Esophagus muscularis mucosa (tissue), 4 donors: ENCODE measurements around the gene PTPRN2. TPM values are rescaled to one million over a fixed set of nuclear protein-coding genes. Genes with fewer than 3 reads are reported as not detected.

Experiments
- DNase-seq: peaks from one replicate; pipeline ENCODE4 v3.0.0-alpha.2; 2017; ENCODE audit errors: extremely low spot score
- H3K27ac ChIP-seq, 4 donors: fragments of 200-600 bp; sonication (generic); replicated peaks in 1 of 4; 1 replicate in 3 of 4; 2 replicates in 1 of 4; pipeline ENCODE4 v1.5.1; 2016 to 2019; ENCODE audit warnings: mild to moderate bottlenecking in 1 of 4
- H3K27me3 ChIP-seq, 4 donors: fragments of 200-600 bp; sonication (generic); one replicate each; pipeline versions ENCODE4 v1.5.1 to v1.6.0; 2016 to 2019
- H3K36me3 ChIP-seq, 4 donors: fragments of 200-600 bp; sonication (generic); one replicate each; pipeline ENCODE4 v1.5.1; 2016 to 2019
- H3K4me1 ChIP-seq, 4 donors: fragments of 200-600 bp; sonication (generic); one replicate each; pipeline ENCODE4 v1.5.1; 2016 to 2019
- H3K4me3 ChIP-seq, 4 donors: fragments of 200-600 bp; sonication (generic); 1 replicate in 2 of 4; 2 replicates in 2 of 4; pipeline ENCODE4 v1.5.1; 2016 to 2019; ENCODE audit warnings: mild to moderate bottlenecking in 4 of 4, moderate library complexity in 1 of 4
- H3K9me3 ChIP-seq, 4 donors: fragments of 200-600 bp; sonication (generic); 1 replicate in 3 of 4; 2 replicates in 1 of 4; pipeline ENCODE4 v1.5.1; 2016 to 2019
- EP300 ChIP-seq: sonication (generic); formaldehyde crosslinking; IDR thresholded peaks from one replicate; pipeline ENCODE4 v1.6.1; 2017; ENCODE audit warnings: antibody characterized with exemption
- POLR2A ChIP-seq: fragments of 450-650 bp; IDR thresholded peaks from one replicate; pipeline ENCODE4 v1.6.1; 2017; ENCODE audit warnings: antibody characterized with exemption, moderate library complexity, mild to moderate bottlenecking, low read depth
- POLR2AphosphoS5 ChIP-seq, 2 donors: sonication (generic); formaldehyde crosslinking; IDR thresholded peaks; one replicate each; pipeline ENCODE4 v1.6.1; 2017; ENCODE audit warnings: antibody characterized with exemption in 2 of 2
- WGBS: methylation state at CpG from one replicate; pipeline ENCODE4 v1.1.5; 2018; 5-methylcytosine and 5-hydroxymethylcytosine counted together
- intact Hi-C: fragments of 100-400 bp; cut with DNase I; formaldehyde crosslinking; loops from one replicate; pipeline ENCODE4 v1.15.1; 2023
- total RNA-seq, 4 donors: library from RNA; depleted of rRNA; stranded (reverse); fragments of >200 nt; gene quantifications; one replicate each; pipeline versions ENCODE4 v1.1.0 to v1.2.1, GENCODE V29; 2016
- TF ChIP-seq, protein P1 (sequence below), 3 experiments: fragments of 200-600 bp in 2 of 3; fragments of 450-650 bp in 1 of 3; sonication (generic) in 2 of 3; IDR thresholded peaks; one replicate each; pipeline ENCODE4 v1.5.1; 2017 to 2019; ENCODE audit warnings: antibody characterized with exemption in 3 of 3, mild to moderate bottlenecking in 2 of 3, moderate library complexity in 1 of 3

Gene PTPRN2
- total RNA-seq, 4 donors from 2014 or later: 2.1 to 3.1 (median 3.1) TPM

DNA sequence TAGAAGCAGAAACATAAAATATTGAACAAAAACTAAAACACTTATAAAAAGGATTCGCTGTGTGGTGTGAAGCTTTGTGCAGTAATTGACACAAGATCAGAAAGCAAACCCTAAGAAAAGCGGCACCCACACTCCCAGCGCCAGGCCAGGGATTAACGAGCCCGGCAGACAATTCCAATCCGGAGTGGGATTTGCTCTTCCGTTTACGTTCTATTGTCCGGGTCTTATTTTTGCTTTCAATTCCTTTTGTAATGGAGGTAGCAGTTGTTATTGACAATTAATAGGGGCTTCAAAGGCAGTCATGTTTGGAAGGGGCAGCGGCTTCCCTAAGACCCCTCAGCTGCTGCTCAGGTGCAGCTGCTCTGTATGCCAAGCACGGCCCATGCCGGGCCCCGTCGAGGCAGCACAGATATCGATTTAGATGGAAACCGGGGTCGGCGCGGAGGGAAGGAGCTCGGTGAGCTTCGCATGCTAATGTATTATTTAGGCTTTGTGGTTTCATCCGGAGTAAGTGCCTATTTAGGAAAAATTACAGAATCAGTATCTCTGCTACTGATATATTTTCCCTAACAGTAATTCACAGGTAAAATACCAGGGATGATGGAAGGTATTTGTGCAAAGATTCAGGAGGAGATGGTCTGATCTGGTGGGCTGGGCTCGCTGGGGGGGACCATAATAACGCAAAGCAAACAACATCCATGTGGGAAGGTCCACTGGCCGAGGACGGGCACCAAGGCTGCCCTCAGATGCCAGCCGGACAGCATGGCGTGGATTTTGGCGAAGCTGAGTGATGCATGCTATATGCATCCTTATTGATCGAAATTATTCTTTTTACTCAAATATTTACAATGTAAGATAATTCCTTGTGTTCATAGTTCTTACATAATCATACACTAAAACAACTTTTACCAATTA lies 561.7 kb downstream of the PTPRN2 start:
- 91% methylated on average over 30 of the region's 30 CpGs for WGBS
- no peak for DNase-seq

DNA sequence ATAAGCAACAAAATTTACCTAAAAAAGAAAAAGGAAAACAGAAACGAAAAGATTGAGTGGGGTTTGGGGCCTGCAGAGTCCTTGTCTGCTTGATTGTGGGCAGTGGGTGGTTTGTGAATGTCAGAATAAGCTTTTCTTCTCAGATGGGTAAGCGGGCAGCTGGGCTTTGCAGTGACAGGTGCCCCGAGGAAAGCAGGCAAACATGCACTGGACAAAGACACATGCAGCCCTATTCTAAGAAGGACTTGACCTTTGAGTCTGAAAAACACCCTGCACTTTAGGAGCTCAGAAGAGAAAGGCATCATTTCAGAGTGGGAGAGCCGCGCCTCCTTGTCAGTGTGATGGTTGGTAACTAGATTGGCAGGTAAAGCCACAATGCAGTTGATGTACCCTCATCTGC lies 562.7 kb downstream of the PTPRN2 start:
- Histone ChIP-seq H3K27me3 (no peaks in the 10 kb centered on the region), H3K4me3 (no peak overlapping the region), H3K27ac (no peak overlapping the region), H3K4me1 (no peaks in the 10 kb centered on the region), H3K36me3 (no peaks in the 10 kb centered on the region), H3K9me3 (no peaks in the 10 kb centered on the region)
- TF ChIP-seq, protein P1, sequence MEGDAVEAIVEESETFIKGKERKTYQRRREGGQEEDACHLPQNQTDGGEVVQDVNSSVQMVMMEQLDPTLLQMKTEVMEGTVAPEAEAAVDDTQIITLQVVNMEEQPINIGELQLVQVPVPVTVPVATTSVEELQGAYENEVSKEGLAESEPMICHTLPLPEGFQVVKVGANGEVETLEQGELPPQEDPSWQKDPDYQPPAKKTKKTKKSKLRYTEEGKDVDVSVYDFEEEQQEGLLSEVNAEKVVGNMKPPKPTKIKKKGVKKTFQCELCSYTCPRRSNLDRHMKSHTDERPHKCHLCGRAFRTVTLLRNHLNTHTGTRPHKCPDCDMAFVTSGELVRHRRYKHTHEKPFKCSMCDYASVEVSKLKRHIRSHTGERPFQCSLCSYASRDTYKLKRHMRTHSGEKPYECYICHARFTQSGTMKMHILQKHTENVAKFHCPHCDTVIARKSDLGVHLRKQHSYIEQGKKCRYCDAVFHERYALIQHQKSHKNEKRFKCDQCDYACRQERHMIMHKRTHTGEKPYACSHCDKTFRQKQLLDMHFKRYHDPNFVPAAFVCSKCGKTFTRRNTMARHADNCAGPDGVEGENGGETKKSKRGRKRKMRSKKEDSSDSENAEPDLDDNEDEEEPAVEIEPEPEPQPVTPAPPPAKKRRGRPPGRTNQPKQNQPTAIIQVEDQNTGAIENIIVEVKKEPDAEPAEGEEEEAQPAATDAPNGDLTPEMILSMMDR (IDR thresholded peaks at IDR 0.05): no peak
- TF ChIP-seq POLR2A (no peak), EP300 (no peak), POLR2AphosphoS5 (IDR thresholded peaks at IDR 0.05) (no peak)
- intact Hi-C loops: no loop called here
- 87% methylated on average over 5 of the region's 5 CpGs for WGBS
- DNase-seq: no peak

More for the DNA sequence above, 561.7 kb downstream of the PTPRN2 start:
- Histone ChIP-seq H3K4me3 (no peak overlapping the region), H3K27me3 (no peaks in the 10 kb centered on the region), H3K36me3 (no peaks in the 10 kb centered on the region), H3K4me1 (no peaks in the 10 kb centered on the region), H3K9me3 (no peaks in the 10 kb centered on the region), H3K27ac (no peak overlapping the region)
- no peak for TF ChIP-seq POLR2AphosphoS5 (IDR thresholded peaks at IDR 0.05)
- TF ChIP-seq, protein P1 (IDR thresholded peaks at IDR 0.05): no peak
- TF ChIP-seq EP300: no peak
- no peak for TF ChIP-seq POLR2A
- intact Hi-C loops: no loop called here

DNA sequence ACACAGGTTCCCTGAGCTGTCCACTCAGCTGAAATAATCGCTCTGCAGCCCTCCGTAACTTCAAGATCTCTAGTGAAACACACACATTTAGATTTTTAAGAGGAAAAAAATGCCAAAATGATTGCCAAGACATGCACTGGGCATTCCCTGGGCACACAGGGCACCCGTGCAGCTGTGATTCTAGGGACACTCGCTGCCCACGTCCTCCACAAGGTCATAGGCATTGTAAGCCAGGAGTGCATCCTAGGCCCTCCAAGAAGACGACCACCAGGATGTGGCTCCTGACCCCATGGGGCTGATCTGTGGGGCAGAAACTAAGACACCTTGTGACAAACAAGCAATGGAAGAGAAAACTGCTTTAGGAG lies 563.3 kb downstream of the PTPRN2 start:
- Histone ChIP-seq H3K4me1 (no peaks in the 10 kb centered on the region), H3K4me3 (no peak overlapping the region), H3K36me3 (no peaks in the 10 kb centered on the region), H3K9me3 (no peaks in the 10 kb centered on the region), H3K27ac (no peak overlapping the region), H3K27me3 (no peaks in the 10 kb centered on the region)
- TF ChIP-seq EP300: no peak
- no peak for TF ChIP-seq POLR2AphosphoS5 (IDR thresholded peaks at IDR 0.05)
- no peak for TF ChIP-seq POLR2A
- TF ChIP-seq, protein P1 (IDR thresholded peaks at IDR 0.05): no peak
- no peak for DNase-seq
- 73% methylated on average over 6 of the region's 6 CpGs for WGBS
- intact Hi-C loops: no loop called here

DNA sequence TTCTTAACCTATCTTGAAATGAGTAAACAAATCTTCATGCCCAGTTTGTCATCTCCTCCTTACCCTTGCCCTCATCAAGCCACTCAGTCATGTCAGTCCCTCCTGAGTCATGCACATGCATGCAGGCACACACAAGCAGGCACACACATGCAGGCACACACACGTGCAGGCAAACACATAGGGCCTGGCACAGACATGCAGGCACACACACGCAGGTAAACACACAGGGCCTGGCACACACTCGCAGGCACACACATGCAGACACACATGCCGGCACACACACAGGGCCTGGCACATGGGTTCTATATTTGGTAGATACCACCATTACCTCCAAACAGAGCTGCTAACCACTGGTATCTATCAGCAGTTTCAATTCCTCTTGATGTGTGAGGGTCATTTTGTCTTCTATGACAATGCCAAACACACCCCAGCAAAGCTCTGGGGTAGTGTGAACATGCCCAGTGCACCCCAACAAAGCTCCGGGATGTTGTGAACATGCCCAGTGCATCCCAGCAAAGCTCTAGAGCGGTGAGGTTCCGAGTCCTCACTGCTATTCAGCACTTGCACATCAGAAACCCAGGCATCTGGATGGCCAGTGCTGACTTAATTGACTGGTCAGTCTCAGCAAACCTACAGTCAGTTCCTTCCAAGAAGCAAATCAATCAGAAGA lies 563.8 kb downstream of the PTPRN2 start:
- H3K36me3 ChIP-seq: no peaks in the 10 kb centered on the region
- no peaks in the 10 kb centered on the region for H3K9me3 ChIP-seq
- no peak overlapping the region for H3K4me3 ChIP-seq
- DNase-seq: no peak
- TF ChIP-seq POLR2A (no peak), EP300 (no peak), POLR2AphosphoS5 (IDR thresholded peaks at IDR 0.05) (no peak)
- H3K4me1 ChIP-seq: no peaks in the 10 kb centered on the region
- intact Hi-C loops: no loop called here
- 95% methylated on average over 7 of the region's 7 CpGs for WGBS
- no peaks in the 10 kb centered on the region for H3K27me3 ChIP-seq
- H3K27ac ChIP-seq: no peak overlapping the region

DNA sequence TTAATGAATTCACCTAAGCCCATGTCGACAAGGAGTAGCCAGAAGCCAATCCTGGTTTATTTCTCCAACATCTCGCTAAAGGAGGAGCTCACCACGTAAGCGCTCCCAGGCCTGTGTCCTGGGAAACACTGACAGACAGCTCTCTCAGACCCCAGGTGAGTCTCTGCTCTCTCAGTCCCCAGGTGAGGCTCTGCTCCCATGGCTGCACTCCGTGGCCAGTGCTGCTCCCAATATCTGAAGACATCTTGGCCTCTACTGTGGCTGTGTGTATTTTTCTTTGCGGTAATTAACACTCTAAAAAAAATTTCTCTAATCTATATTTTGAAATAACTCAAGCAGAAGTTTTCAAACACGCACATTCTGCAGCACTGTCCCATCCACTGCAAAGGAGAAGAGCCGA lies 564.5 kb downstream of the PTPRN2 start:
- Histone ChIP-seq H3K4me3 (no peak overlapping the region), H3K27ac (no peak overlapping the region), H3K36me3 (no peaks in the 10 kb centered on the region), H3K27me3 (no peaks in the 10 kb centered on the region), H3K4me1 (no peaks in the 10 kb centered on the region), H3K9me3 (no peaks in the 10 kb centered on the region)
- WGBS: 75% methylated on average over 8 of the region's 8 CpGs
- no peak for TF ChIP-seq POLR2AphosphoS5 (IDR thresholded peaks at IDR 0.05)
- no peak for TF ChIP-seq POLR2A
- TF ChIP-seq EP300: no peak
- TF ChIP-seq, protein P1 (IDR thresholded peaks at IDR 0.05): no peak
- no peak for DNase-seq
- intact Hi-C loops: no loop called here
